Upper lobe of left lung (tissue), 4 donors: ENCODE data around the gene TJP2.

Experiments
- CTCF ChIP-seq, 6 experiments: fragments of 450-650 bp in 4 of 6; fragments of 200-600 bp in 2 of 6; sonication (generic) in 2 of 6; IDR thresholded peaks; one replicate each; pipeline ENCODE4 v1.5.1; 2016 to 2019; ENCODE audit warnings: antibody characterized with exemption in 6 of 6
- POLR2AphosphoS5 ChIP-seq, 2 donors: sonication (generic); formaldehyde crosslinking; IDR thresholded peaks; one replicate each; pipeline ENCODE4 v1.5.1; 2017; ENCODE audit warnings: antibody characterized with exemption in 2 of 2

GRCh38 chr9:69193685-69194032 is 19.6 kb downstream of the TJP2 start:
- no peak for TF ChIP-seq CTCF (IDR thresholded peaks at IDR 0.05)
- TF ChIP-seq POLR2AphosphoS5 (IDR thresholded peaks at IDR 0.05) = no peak
